OCI-LY7 (cell line): ENCODE results near the gene TMEM238.

Experiments used
- EZH2phosphoT487 ChIP-seq: fragments of 200-600 bp; sonication (generic); IDR thresholded peaks from 2 replicates; pipeline ENCODE4 v1.6.1; 2018; ENCODE audit warnings: low read depth, borderline replicate concordance, mild to moderate bottlenecking, mixed run types, antibody characterized with exemption, low read length, moderate library complexity, mixed read lengths
- TF ChIP-seq, protein P1 (sequence below): fragments of 200-600 bp; sonication (generic); conservative IDR thresholded peaks from 2 replicates; pipeline ENCODE4 v1.5.1; 2014; ENCODE audit warnings: mild to moderate bottlenecking, antibody characterized with exemption, low read length, moderate library complexity, mixed read lengths

DNA sequence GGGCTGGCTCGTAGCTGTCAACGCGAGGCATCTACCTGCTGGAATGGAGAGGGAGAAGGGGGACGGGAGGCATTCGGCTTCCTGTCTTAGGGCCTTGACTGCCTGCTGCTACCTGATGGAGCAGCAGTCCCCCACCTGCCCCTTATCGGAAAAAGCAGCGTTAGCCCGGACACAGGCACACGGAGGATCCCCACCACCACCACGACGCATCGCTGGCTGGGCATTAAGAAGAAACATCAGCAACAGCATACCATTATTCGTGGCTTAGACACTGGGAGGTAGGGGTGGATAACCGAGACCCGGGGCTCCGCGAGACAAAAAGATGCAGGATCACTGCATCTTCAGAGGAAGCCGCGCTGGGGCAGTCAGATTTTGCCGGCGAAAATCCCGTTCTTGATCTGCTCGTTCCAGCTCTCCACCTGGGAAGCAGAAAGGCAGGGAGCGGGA, 30.7 kb downstream of the TMEM238 start:
- TF ChIP-seq, protein P1, sequence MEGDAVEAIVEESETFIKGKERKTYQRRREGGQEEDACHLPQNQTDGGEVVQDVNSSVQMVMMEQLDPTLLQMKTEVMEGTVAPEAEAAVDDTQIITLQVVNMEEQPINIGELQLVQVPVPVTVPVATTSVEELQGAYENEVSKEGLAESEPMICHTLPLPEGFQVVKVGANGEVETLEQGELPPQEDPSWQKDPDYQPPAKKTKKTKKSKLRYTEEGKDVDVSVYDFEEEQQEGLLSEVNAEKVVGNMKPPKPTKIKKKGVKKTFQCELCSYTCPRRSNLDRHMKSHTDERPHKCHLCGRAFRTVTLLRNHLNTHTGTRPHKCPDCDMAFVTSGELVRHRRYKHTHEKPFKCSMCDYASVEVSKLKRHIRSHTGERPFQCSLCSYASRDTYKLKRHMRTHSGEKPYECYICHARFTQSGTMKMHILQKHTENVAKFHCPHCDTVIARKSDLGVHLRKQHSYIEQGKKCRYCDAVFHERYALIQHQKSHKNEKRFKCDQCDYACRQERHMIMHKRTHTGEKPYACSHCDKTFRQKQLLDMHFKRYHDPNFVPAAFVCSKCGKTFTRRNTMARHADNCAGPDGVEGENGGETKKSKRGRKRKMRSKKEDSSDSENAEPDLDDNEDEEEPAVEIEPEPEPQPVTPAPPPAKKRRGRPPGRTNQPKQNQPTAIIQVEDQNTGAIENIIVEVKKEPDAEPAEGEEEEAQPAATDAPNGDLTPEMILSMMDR: no peak
- TF ChIP-seq EZH2phosphoT487: no peak
